HL-60 (cell line): ENCODE measurements around the gene PPM1E.

Experiments
- DNase-seq, 2 experiments: peaks; one replicate each; pipeline ENCODE4 v3.0.0-alpha.2; 2010 to 2020; ENCODE audit warnings: low read depth in 1 of 2, low spot score in 1 of 2
- H3K27ac ChIP-seq: fragments of 250-450 bp; sonication (Bioruptor Pico); replicated peaks from 2 replicates; pipeline ENCODE4 v1.5.1; 2020; ENCODE audit warnings: mild to moderate bottlenecking, moderate library complexity
- H3K27me3 ChIP-seq: fragments of 250-450 bp; sonication (Bioruptor Pico); 2 replicates; pipeline ENCODE4 v1.5.1; 2021; ENCODE audit warnings: mild to moderate bottlenecking, moderate library complexity; ENCODE audit not compliant: insufficient read depth, poor library complexity, severe bottlenecking
- H3K4me3 ChIP-seq: replicated peaks from 2 replicates; pipeline ENCODE4 v1.5.1; 2011; ENCODE audit warnings: mild to moderate bottlenecking, control low read depth, low read length; ENCODE audit not compliant: insufficient read depth
- CTCF ChIP-seq: IDR thresholded peaks from one replicate; pipeline ENCODE4 v1.5.1; 2011; ENCODE audit warnings: low read length, control low read depth, inconsistent platforms; ENCODE audit not compliant: insufficient read depth
- GABPA ChIP-seq: IDR thresholded peaks from 2 replicates; pipeline ENCODE4 v1.6.1; 2012; ENCODE audit warnings: low read depth
- POLR2AphosphoS5 ChIP-seq: IDR thresholded peaks from 2 replicates; pipeline ENCODE4 v1.6.1; 2012; ENCODE audit warnings: low read depth
- REST ChIP-seq: IDR thresholded peaks from 2 replicates; pipeline ENCODE4 v1.6.1; 2012; ENCODE audit warnings: low read depth; ENCODE audit not compliant: insufficient replicate concordance
- SPI1 ChIP-seq: IDR thresholded peaks from 2 replicates; pipeline ENCODE4 v1.6.1; 2012; ENCODE audit warnings: low read depth, mild to moderate bottlenecking, borderline replicate concordance

PPM1E gene

GRCh38 chr17:59002848-59003247 is 247.2 kb downstream of the PPM1E start:
- Histone ChIP-seq H3K27me3 (no peaks in the 10 kb centered on the region), H3K4me3 (no peak overlapping the region), H3K27ac (peak overlapping the region; percentile 43; the same call in 1 of the 2 replicates)
- no peak for TF ChIP-seq CTCF
- no peak for TF ChIP-seq SPI1
- TF ChIP-seq POLR2AphosphoS5, result no peak
- no peak for TF ChIP-seq GABPA
- no peak for TF ChIP-seq REST
- DNase-seq, result peak in 1 of 2 experiments; percentile 24

GRCh38 chr17:59003860-59004259 is 248.2 kb downstream of the PPM1E start:
- no peak overlapping the region for H3K27ac ChIP-seq
- TF ChIP-seq POLR2AphosphoS5 (no peak), GABPA (no peak), SPI1 (no peak), REST (no peak), CTCF (no peak)
- DNase-seq, result no peak
- H3K27me3 ChIP-seq, result no peaks in the 10 kb centered on the region
- no peak overlapping the region for H3K4me3 ChIP-seq

GRCh38 chr17:59004338-59005111 is 248.9 kb downstream of the PPM1E start:
- peak overlapping the region; percentile 12 for H3K27ac ChIP-seq
- no peaks in the 10 kb centered on the region for H3K27me3 ChIP-seq
- peak; percentile 27 to 46 for DNase-seq
- TF ChIP-seq GABPA, result no peak
- TF ChIP-seq POLR2AphosphoS5, result no peak
- TF ChIP-seq CTCF, result peak; percentile 62
- TF ChIP-seq REST, result no peak
- no peak overlapping the region for H3K4me3 ChIP-seq
